GM21423 (cell line): ENCODE measurements around the gene RBM34.
"Not testable (repeated sequence)": the region's sequence is repeated elsewhere in the genome, so short reads cannot be mapped to it uniquely, and the experiment has no call there.

Source experiments
- ATAC-seq: cut with Tn5 transposase; IDR thresholded peaks from one replicate; pipeline ENCODE4 v1.9.1; 2021; ENCODE audit warnings: mild to moderate bottlenecking, moderate library complexity; ENCODE audit not compliant: unreplicated experiment

The RBM34 gene

DNA sequence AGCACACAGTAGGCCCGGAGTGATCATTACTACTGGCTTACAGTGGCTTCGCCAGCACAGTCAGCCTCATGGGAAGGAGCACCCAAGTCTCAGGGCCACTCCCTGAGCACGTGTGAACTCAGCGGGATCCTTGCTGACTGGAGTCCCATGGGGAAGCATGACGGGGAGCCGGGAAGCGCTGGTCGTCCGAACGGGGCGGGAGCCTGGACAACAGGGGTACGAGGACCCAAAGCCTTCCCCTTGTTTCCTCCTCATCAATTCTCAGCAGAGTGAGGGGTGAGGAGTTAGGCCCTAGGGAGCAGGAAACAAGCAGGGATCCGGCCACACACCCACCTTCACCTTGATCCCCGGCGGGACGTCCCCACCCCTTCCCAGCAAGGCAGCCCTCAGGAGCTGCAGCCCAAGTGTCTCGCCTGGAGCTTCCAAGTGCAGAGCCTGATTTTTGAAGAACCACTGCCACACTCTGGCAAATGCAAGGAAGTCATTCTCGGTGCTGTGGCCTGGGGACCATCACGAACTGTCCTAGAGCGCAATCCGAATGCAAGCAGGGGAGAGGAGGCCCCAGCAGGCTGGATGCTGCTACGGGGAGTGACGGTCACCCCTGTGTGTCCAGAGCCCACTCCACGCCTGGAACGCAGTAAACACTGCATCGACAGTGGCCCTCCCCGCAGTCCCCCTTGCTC, 67.9 kb downstream of the RBM34 start:
- no peak for ATAC-seq

DNA sequence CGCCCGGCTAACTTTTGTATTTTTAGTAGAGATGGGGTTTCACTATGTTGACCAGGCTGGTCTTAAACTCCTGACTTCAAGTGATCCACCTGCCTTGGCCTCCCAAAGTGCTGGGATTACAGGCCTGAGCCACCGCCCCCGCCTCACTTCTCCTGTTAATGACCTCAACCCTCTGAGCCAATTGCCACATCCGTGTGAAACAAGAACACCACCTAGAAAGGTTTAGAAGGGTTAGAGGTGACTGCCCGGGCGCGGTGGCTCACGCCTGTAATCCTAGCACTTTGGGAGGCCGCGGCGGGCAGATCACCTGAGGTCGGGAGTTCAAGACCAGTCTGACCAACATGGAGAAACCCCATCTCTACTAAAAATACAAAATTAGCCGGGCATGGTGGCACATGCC, 68.6 kb downstream of the RBM34 start:
- ATAC-seq, result not testable (repeated sequence)

- ATAC-seq, result not testable (repeated sequence)
Observed at GRCh38 chr1:235092045-235092406, 69.0 kb downstream of the RBM34 start.

GRCh38 chr1:235091319-235092044, 69.6 kb downstream of the RBM34 start:
- not testable (repeated sequence) for ATAC-seq

GRCh38 chr1:235090406-235091069, 70.5 kb downstream of the RBM34 start:
- no peak for ATAC-seq

- no peak for ATAC-seq
Observed at GRCh38 chr1:235088907-235089306, 72.1 kb downstream of the RBM34 start.

DNA sequence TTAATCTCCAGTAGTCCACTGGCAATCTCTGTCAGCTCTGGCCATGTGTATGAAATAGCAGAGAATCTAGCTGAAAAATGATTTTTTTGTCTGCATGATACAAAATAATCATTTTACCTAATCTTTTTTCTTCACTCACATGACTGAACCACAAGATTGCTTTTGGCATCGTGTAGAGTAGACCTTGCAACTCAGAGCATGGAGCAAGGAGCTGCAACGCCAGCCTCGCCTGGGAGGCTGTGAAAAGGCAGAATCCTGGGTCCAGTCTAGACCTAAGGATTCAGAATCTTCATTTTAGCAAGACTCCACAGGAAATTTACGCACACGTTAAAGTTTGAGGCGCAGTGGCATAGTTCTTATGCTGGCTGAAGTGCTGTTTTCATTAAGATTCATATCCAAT, 72.6 kb downstream of the RBM34 start:
- ATAC-seq, result no peak

GRCh38 chr1:235087906-235088305, 73.1 kb downstream of the RBM34 start:
- ATAC-seq, result no peak

- not testable (repeated sequence) for ATAC-seq
Observed at GRCh38 chr1:235085411-235086117, 75.5 kb downstream of the RBM34 start.
